ENCODE results near the gene RADIL.

The RADIL gene

GRCh38 chr7:4882169-4883032 is 1.1 kb downstream of the RADIL start:
- peak in 1 of 2 donors; percentile 2 for DNase-seq

DNA sequence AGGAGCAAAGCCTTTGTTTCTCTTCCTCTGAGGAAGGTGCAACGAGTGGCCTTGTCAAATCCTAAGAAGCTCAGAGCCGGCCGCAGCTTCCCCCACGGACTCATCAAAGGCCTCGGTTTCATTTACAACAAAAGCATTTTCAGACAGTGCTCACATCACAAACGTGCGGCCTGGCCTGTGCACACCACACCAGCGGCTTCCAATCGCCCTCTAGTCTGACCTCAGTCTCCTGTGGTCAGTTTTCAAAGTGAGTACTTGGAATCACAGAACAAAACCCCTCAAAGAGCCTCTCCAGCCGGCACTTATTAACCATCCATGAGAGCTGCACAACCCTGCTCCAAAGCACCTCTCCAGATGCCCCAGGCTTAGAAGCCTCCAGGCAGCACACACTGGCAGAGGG is 3.3 kb downstream of the RADIL start:
- no peak for DNase-seq

GRCh38 chr7:4879396-4880081 is 4.0 kb downstream of the RADIL start:
- DNase-seq: no peak

- DNase-seq: no peak
Observed at GRCh38 chr7:4878336-4879335, 4.9 kb downstream of the RADIL start.

GRCh38 chr7:4876586-4876985 is 6.9 kb downstream of the RADIL start:
- DNase-seq: no peak

GRCh38 chr7:4875391-4875790 is 8.1 kb downstream of the RADIL start:
- DNase-seq: no peak

DNA sequence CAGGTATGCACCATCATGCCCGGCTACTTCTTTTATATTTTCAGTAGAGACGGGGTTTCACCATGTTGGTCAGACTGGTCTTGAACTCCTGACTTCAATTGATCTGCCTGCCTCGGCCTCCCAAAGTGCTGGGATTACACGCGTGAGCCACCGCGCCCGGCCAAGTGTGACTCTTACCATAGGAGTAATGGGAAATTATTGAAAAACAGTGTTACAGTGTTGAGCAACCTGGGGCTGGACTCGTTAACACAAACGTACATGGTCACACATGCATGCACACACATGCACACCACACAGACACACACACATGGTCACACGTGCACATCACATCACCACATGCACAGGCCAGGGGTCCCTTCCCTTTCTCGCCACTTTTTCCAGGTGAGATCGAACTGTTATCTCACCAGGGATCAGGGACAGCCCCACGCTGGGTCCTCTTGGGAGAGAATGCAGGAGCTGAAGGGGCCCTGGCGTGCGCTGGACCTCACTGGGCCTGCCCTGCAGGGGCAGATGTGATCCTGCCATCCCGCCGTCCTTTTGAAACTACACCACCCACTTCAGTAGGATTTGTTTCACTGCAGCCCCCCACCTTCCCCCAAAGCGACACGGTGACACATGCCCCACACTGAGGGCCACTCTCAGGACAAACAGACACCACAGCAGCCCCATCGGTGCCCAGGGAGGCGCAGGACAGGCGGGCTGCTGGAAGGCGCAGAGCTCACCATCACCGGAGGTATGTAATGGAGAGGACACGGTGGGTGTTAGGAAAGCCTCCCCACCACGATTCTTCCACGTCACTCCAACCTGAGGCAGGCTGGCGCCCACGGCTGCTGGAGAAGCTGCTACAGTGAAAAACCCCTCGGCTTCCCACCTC is 10.2 kb downstream of the RADIL start:
- DNase-seq: no peak

DNA sequence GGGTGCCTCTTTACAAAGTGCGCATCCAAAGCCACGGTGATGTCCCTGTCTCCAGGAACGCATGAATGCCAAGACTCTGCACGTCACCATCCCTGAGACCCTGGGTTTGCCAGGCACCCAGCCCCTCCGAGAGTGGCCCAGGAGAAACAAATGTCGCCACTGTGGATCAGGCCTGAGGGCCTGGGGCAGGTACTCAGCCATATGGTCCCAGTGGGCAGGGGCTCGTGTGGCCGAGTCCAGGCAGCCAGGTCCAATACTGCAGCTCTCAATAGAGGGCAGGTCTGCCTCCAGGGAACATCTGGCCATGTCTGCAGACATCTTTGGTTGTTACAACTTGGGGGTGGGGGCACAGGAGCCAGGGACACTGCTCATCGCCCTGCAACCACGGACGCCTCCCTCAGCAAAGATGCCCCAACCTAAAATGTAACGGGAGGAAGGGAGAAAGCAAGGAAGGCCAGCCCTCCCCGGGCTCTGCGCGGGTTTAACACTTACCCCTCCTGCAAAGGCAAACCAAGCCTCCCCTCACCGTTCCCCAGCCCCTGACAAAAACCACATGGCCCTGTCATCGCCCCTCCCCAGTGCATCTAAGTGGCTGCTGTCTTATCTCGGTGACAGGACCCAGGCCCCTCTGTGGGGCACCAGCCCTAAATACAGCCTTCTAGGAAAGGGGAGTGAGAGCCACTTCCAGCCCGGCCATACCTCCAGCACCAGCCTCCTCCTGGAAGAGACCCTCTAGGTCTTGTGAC is 11.4 kb downstream of the RADIL start:
- DNase-seq: no peak

DNA sequence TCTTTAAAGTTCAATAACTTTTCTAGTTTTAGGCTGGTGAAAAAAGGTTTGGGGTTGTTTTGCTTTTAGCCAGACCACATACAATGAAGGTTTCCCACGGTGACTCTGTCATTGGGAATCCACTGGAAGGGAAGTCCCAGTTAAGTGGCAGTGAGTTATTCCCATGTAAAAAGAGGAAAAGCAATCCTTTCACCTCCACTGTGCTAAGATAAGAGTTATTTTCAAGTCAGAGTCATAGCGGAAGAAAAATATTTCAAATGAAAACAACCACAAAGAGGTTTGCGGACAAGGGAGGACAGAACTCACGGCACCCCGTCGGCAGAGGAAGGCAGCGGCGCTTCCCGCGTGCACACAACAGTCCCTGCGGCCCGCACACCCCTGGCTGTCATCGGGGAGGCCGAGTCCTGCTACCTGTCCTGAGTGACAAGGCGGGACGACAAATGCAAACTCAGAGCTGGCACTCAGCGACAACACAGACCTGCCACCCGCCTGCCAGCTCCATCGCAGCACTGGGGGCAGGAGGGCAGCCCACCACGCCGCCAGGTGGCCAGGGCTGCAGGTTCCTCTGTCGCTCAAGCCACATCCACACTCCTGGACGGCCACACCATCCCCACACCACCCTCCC is 12.3 kb downstream of the RADIL start:
- DNase-seq: no peak

DNA sequence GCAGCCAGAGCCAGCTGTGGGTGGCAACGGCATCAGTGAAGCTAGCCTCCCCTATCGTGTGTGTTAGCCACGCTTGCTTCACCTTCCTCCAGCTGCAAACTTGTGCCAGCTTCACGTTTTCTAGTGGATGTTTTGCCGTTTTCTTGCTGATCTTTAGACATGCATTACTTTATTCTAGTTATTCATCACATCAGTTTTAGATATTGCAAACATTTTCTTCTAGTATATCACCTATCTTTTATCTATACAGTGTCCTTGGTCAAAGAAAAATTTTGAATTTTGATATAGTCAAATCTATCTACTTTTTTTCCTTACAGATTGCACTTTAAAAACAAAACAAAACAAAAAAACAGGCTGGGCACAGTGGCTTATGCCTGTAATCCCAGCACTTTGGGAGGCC is 15.0 kb downstream of the RADIL start:
- DNase-seq: no peak

- no peak for DNase-seq
Observed at GRCh38 chr7:4866528-4867496, 16.7 kb downstream of the RADIL start.

GRCh38 chr7:4862156-4862555 is 21.4 kb downstream of the RADIL start:
- DNase-seq: no peak

DNA sequence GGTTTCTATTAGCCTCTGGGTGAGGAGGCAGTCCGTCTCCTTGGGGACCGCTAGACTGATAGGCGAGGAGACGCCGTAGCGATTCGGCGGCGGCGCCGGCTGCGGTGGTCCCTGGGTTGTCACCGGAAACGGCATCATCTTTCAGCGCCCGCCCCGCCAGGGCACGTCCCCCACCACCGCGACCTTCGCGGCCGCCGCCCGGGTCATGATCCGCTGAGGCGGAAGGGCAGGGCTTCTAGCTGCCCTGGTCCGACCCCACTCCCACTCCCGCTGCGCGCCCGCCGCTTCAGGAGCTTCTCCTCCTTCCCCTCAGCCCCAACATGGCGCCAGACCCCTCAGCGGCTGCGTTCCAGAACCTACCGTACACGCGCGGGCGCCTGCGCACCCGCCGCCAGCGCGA is 21.8 kb downstream of the RADIL start, which contains the start of gene PAPOLB:
TSS of gene PAPOLB (minus strand) at position 358 of the 400 bp plus-strand sequence. CDS start at position 138, 220 bp downstream.
- DNase-seq: peak in 1 of 2 donors; percentile 12

GRCh38 chr7:4861227-4861626 is 22.3 kb downstream of the RADIL start:
- no peak for DNase-seq

- no peak for DNase-seq
Observed at GRCh38 chr7:4857189-4857588, 26.3 kb downstream of the RADIL start.

GRCh38 chr7:4856336-4857057 is 27.0 kb downstream of the RADIL start:
- no peak for DNase-seq

DNA sequence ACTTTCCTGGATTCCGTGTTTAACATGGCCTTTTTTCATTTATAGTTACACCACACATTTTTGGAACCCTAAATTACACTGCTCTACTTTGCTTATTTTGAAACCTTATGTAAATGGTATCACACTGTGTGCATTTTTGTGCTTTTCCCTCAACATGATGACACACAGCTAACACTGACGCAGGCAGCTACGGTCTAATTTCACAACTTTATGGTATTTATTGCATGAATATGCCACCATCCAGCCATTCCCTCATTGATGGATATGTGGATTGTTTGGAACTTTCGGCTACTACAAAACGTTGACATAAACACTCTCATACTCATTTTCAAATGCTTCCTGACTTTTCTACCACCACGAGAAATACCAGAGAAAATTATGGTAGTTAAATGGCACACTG is 28.6 kb downstream of the RADIL start:
- DNase-seq: no peak

Measured in stimulated activated CD4-positive, alpha-beta T cell treated with anti-CD3 and anti-CD28 coated beads, Interleukin-2, amount 100 ng/mL, for 24 hours (primary cell).